ENCODE results near the gene MYO1E.
"Not testable (repeated sequence)": the region's sequence is repeated elsewhere in the genome, so short reads cannot be mapped to it uniquely, and the experiment has no call there.

The MYO1E gene

GRCh38 chr15:59372352-59373211, at the start of gene MYO1E:
Gene MYO1E, minus strand, starts transcription at chr15:59372871. Its CDS starts 371 bp downstream, at chr15:59372500.
- no peak for DNase-seq

- DNase-seq: no peak
Measured at GRCh38 chr15:59420986-59421618, 48.4 kb upstream of the MYO1E start.

DNA sequence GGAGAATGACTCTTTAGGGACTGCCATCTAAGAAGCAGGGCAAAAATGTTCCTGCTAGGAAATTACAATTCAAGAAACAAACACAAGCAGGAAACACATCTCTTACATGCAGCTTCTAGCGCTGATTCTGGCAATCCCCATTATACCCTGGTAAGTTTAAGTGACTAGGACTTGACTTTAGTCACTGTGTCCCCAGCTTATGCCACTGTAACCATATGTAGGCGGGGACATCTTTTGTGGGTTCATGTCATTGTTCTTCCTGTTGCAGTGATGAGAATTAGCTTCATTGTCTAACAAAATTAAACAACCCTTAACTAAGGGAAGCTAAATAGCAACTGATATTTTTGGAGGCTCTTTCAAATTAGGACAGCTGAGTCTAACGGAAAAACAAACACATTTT, 47.4 kb upstream of the MYO1E start:
- DNase-seq: no peak

- no peak for DNase-seq
Measured at GRCh38 chr15:59419170-59419569, 46.5 kb upstream of the MYO1E start.

- DNase-seq: no peak
Measured at GRCh38 chr15:59416816-59417215, 44.1 kb upstream of the MYO1E start.

DNA sequence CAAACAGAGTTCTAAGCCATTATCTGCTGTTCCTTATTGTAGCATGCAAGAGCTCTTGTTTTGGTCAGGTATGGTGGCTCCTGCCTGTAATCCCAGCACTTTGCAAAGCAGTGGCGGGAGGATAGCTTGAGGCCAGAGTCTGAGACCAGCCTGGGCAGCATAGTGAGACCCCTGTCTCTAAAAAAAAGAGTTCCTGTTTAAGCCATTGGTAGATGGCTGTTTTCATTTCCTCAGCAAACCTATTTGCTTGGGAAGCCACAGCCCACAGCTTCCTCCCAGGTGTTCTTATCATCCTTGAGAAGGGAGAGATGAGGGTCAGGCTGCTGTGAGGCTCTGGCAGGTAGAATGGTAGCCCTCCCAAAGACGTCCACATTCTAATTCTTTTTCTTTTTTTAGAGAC, 40.9 kb upstream of the MYO1E start:
- DNase-seq: no peak

GRCh38 chr15:59410391-59410896, 37.8 kb upstream of the MYO1E start:
- DNase-seq: no peak

- no peak for DNase-seq
Measured at GRCh38 chr15:59407946-59408345, 35.3 kb upstream of the MYO1E start.

GRCh38 chr15:59406446-59406845, 33.8 kb upstream of the MYO1E start:
- no peak for DNase-seq

DNA sequence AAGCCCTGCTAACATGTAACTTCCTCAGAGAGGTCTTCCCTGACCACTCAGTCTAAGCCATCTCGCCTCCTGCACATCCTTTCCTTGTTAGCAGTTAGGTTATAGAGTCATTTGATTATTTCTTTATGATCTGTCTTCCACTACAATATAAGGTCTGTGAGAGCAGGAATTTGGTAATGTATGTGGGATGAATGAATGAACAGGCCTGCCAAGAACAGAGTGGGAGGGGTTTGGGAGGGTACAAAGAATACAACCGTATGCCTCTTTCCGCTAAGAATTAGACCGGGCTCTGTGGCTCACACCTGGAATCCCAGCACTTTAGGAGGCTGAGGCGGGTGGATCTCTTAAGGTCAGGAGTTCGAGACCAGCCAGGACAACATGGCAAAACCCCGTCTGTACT, 32.4 kb upstream of the MYO1E start:
- no peak for DNase-seq

DNA sequence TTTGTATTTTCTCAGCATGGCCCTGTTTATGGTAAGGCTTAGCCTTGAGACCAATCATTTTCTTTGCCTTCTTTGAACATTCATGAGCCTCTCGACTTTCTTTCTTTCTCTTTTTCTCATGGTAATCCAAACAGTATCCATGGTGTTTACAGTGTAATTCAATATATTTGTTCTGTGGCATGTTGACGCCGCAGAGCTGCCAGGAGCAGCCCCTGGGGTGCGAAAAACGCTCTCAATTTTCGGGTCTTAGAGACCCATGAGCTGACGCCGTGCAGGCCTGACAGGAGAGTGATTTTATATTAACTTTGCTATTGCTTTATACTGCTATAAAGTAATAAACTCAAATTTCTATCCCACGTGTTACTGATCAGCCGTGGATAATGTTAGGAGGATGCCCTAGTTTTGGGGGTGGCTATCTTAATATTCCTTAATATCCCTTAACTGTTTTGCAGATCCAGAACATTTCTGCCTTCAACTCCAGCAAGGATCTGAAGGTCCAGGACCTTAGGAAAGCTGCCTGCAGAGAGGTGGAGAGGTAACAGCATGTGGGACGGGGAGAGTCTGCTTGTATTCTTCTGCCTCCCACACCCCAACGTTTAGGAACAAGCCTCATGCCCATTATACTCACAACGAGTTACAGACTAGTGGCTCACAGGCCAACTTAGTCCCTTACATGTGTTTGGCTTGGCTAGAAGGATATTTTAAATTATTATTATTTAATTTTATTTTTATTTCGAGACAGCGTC, 29.3 kb upstream of the MYO1E start:
- no peak for DNase-seq

DNA sequence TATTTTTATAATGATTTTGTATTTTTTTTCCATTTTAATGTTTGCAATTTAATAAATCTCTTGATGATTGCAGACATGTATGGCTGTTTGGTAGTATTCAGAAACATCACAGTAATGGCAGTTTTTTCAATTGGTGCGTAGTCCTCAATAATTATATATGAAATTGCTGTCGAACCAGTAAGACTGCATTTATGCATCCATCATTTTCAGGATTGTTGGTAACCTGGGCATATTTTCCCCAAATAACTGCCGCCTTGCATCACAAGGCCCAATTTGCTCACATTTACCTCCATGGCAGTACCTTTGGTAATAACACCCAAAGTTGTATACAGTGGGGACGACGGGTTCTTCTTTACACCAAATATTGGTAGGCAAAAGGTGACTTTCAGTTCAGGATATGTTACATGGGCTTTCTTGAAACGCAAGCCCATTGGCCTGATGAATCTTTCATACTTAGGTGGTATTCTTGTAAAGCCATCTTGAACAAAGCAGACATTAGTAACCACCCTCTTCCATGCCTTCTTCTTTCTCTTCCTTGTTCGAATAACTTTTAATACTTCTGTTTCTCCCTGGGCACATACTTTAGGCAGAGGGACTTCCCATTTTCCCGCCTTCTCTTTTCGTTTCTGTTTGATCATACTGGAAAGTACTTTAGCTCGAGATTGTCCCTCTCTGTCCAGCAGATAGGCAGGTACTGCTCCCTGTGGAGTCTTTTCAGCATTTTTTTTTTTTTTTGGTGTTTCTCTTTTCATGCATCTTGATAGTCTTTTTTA, 28.6 kb upstream of the MYO1E start:
- DNase-seq: not testable (repeated sequence)

DNA sequence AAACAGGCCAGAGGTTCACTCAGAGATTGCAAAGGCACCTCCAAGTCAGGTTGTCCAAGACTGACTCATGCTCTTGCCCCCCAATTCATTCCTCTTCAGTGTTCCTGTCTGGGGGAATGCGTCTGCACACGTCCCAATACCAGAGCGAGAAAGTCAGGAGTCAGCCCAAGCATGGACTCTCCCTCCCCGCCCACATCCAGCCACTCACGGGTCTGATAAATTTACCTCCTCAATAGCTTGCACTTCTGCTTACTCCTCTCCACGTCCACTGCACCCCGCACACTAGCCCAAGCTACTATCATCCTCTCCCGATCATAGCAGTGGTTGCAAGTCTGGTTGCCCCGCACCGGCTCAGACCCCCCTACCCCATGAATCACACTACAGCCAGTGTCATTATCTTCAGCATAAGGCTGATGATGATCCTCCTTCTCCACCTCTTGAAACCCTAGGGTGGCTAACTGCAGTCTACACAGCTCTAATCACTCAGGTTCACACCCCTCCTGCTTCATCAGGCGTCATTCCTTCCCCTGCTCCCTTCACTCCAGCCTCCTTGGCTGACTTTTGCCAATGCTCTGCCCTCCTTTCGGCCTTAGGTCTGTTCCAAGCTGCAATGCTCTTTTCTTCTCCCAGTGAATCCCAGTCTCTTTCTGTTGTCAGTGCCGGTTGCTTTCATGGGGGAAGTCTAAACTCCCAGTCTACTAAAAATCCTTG, 27.6 kb upstream of the MYO1E start:
- DNase-seq: no peak

DNA sequence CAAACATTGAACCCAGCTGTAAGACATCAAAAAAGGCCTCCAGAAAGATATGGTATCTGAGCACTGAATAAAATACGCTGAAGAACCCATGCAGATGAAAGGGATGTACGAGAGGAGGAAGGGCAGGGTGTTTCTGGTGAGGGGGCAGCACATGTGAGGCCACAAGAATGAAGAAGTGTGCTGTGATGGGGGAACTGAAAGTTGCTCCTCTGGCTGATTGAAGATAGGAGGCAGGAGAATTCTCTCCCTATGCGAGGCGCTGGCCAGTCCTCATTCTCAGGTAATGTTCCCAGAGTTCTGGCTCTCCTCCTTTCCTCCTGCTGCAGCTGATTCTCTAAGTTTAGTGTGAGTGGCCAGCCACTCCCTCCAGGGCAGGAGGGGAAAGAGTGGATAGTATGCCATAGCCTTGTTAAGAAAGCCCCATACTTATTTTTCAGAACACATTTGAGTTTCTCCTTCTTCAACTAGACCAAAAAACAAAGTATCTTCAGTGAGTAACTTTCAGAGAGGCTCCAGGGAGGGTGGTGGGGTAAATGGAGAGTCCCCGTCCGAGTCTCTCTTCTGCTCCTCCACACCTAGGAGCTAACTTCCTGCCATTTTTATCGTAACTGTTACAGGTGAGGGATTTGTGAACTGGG, 26.9 kb upstream of the MYO1E start:
- DNase-seq: no peak

GRCh38 chr15:59398220-59398619, 25.5 kb upstream of the MYO1E start:
- DNase-seq: no peak

GRCh38 chr15:59396679-59397078, 24.0 kb upstream of the MYO1E start:
- DNase-seq: no peak

- no peak for DNase-seq
Measured at GRCh38 chr15:59396211-59396610, 23.5 kb upstream of the MYO1E start.

DNA sequence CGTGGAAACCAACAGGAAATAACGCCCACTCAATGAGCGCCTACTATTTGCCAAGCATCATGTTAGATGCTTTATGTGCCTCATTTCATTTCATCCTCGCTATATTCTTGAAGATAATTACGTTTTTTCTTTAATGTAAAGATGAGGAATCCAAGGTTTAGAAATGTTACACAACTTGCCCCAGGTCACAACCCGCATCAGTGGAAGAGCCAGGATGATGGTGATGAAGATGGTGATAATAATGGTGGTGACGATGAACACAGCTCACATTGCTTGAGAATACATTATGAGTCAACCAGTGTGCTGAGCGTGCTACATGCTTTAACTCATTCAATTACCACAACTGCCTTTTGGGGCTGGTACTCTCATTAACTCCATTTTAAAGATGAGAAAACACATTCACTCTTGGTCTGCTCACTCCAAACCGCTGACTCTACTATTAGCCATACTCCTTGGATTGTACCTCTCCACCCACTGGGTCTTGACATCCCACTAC, 21.5 kb upstream of the MYO1E start:
- DNase-seq: no peak

DNA sequence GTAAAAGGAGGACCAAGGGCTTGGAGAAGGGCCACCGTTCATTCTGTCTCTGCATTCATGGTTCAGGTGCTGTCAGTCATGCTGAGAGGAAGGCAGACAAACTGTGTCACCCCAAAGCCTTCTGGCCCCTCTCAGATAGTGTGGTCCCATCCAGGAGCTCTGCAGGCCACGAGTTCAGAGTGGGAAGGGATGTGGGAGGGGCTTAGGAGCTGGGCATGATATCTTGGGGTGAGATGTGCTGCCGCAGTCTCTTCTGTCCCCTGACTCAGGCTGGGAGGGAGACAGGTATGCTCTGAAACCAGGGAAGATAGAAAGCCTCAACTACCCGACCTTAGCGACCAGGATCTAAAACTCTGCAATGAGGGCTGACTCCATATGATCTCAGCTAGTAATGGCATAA, 19.6 kb upstream of the MYO1E start:
- no peak for DNase-seq

GRCh38 chr15:59388670-59389069, 16.0 kb upstream of the MYO1E start:
- DNase-seq: no peak

DNA sequence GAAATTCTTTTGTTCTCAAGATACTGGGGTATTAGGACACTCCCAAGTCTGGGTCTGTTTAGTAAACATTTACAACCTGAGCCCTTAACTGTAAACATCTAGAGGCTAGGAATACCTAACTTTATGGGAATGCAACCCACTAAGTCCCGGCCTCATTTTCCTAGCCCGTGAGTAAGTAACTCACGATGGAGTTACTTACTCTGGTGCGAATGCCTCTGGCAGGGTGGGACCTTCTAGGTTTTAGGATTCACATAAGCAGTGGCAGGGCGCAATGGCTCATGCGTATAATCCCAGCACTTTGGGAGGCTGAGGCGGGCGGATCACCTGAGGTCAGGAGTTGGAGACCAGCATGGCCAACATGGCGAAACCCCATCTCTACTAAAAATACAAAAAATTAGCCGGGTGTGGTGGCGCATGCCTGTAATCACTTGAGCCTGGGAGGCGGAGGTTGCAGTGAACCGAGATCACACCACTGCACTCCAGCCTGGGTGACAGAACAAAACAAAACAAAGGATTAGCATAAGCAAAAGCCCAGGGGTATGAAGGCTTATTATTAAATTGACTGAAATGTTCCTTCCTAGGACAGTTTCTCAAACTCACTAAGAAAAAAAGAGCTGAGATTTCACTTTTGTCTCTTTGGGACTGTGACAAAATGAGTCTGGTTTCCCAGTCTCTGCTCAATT, 14.7 kb upstream of the MYO1E start:
- not testable (repeated sequence) for DNase-seq
